ENCODE measurements around the gene GPN2.

GRCh38 chr1:26932531-26932930, 42.4 kb upstream of the GPN2 start:
- TF ChIP-seq CTCF (tag by site-specific recombination; IDR thresholded peaks at IDR 0.05) = no peak
- no peak for TF ChIP-seq ZNF660 (tag by site-specific recombination; IDR thresholded peaks at IDR 0.05)
- no peak for TF ChIP-seq KLF9 (tag by site-specific recombination; IDR thresholded peaks at IDR 0.05; ENCODE audit: low read depth)
- TF ChIP-seq HOXD13 (CRISPR knock-in tag; IDR thresholded peaks at IDR 0.05; ENCODE audit: borderline replicate concordance) = no peak
- no peak for TF ChIP-seq ZNF112 (tag by site-specific recombination; IDR thresholded peaks at IDR 0.05)
- no peak for TF ChIP-seq ZNF580 (tag by site-specific recombination; IDR thresholded peaks at IDR 0.05)
- TF ChIP-seq KLF16 (tag by site-specific recombination; IDR thresholded peaks at IDR 0.05) = no peak
- TF ChIP-seq ELK4 (IDR thresholded peaks at IDR 0.05; ENCODE audit: borderline replicate concordance, low read depth, low read length) = no peak
- TF ChIP-seq ZNF768 (tag by site-specific recombination; IDR thresholded peaks at IDR 0.05) = no peak
- TF ChIP-seq ZNF311 (tag by site-specific recombination; IDR thresholded peaks at IDR 0.05; ENCODE audit: borderline replicate concordance) = no peak
- no peak for TF ChIP-seq ZNF473 (tag by site-specific recombination; IDR thresholded peaks at IDR 0.05)
- TF ChIP-seq REST (tag by site-specific recombination; IDR thresholded peaks at IDR 0.05) = no peak

All from HEK293 (cell line).